ENCODE measurements around the gene MTREX.

The MTREX gene

GRCh38 chr5:55410845-55411244 lies 103.1 kb downstream of the MTREX start (continued):
- TF ChIP-seq GLIS1 (tag by site-specific recombination; IDR thresholded peaks at IDR 0.05) = no peak

- Histone ChIP-seq H3K9me3 (ENCODE audit: control insufficient read depth, insufficient read depth, low read depth, low read length) (no peaks in the 10 kb centered on the region), H3K4me3 (ENCODE audit: low read depth, low read length) (no peak overlapping the region), H3K4me1 (ENCODE audit: control insufficient read depth, insufficient read depth, low read length) (no peaks in the 10 kb centered on the region; the same call in 1 of the 2 replicates), H3K27ac (ENCODE audit: extremely low read depth, low read depth, low read length) (no peak overlapping the region), H3K36me3 (ENCODE audit: control insufficient read depth in 2 of 2, insufficient read depth in 1 of 2, low read length in 2 of 2) (peaks cover 10 to 30% of the 10 kb centered on the region in 2 experiments)
- TF ChIP-seq ZNF600 (tag by site-specific recombination; IDR thresholded peaks at IDR 0.05) = no peak
- no peak for TF ChIP-seq ZBTB48 (tag by site-specific recombination; IDR thresholded peaks at IDR 0.05)
- no peak for TF ChIP-seq ZNF48 (tag by site-specific recombination; IDR thresholded peaks at IDR 0.05)
- TF ChIP-seq, protein P1, sequence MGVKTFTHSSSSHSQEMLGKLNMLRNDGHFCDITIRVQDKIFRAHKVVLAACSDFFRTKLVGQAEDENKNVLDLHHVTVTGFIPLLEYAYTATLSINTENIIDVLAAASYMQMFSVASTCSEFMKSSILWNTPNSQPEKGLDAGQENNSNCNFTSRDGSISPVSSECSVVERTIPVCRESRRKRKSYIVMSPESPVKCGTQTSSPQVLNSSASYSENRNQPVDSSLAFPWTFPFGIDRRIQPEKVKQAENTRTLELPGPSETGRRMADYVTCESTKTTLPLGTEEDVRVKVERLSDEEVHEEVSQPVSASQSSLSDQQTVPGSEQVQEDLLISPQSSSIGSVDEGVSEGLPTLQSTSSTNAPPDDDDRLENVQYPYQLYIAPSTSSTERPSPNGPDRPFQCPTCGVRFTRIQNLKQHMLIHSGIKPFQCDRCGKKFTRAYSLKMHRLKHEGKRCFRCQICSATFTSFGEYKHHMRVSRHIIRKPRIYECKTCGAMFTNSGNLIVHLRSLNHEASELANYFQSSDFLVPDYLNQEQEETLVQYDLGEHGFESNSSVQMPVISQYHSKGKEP (tag by site-specific recombination; IDR thresholded peaks at IDR 0.05) = no peak
- no peak for TF ChIP-seq ZNF16 (tag by site-specific recombination; IDR thresholded peaks at IDR 0.05; ENCODE audit: low read depth)
- TF ChIP-seq ZNF214 (tag by site-specific recombination; IDR thresholded peaks at IDR 0.05; ENCODE audit: borderline replicate concordance) = no peak
- POLR2A ChIA-PET = no interaction called here
- CTCF ChIA-PET = no interaction called here
Observed at GRCh38 chr5:55411876-55412275, 104.1 kb downstream of the MTREX start.

DNA sequence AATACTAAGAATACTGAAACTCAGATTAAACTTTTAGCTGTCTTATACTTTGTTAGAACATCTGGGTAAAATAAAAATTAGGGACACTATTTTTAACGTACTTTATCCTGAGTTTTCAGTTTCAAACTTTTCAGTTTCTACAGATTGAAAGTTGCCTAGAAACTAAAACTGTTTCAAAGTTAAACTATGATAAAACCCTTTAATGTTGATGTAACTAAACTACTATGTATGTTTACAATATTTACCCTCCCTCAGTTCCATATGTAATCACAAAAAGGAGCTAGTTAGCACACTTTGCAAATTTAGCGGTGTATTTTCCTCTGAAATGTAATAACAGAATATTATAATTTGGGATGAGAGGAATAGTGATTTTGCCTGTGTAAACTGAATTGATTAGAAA lies 105.9 kb downstream of the MTREX start:
- Histone ChIP-seq H3K9me3 (ENCODE audit: control insufficient read depth, insufficient read depth, low read depth, low read length) (no peaks in the 10 kb centered on the region), H3K4me3 (ENCODE audit: low read depth, low read length) (no peak overlapping the region), H3K36me3 (ENCODE audit: control insufficient read depth in 2 of 2, insufficient read depth in 1 of 2, low read length in 2 of 2) (peaks cover 11 to 26% of the 10 kb centered on the region in 2 experiments), H3K27ac (ENCODE audit: extremely low read depth, low read depth, low read length) (no peak overlapping the region), H3K4me1 (ENCODE audit: control insufficient read depth, insufficient read depth, low read length) (no peaks in the 10 kb centered on the region; the same call in 1 of the 2 replicates)
- TF ChIP-seq, protein P2, sequence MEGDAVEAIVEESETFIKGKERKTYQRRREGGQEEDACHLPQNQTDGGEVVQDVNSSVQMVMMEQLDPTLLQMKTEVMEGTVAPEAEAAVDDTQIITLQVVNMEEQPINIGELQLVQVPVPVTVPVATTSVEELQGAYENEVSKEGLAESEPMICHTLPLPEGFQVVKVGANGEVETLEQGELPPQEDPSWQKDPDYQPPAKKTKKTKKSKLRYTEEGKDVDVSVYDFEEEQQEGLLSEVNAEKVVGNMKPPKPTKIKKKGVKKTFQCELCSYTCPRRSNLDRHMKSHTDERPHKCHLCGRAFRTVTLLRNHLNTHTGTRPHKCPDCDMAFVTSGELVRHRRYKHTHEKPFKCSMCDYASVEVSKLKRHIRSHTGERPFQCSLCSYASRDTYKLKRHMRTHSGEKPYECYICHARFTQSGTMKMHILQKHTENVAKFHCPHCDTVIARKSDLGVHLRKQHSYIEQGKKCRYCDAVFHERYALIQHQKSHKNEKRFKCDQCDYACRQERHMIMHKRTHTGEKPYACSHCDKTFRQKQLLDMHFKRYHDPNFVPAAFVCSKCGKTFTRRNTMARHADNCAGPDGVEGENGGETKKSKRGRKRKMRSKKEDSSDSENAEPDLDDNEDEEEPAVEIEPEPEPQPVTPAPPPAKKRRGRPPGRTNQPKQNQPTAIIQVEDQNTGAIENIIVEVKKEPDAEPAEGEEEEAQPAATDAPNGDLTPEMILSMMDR (tag by site-specific recombination; IDR thresholded peaks at IDR 0.05) = no peak
- TF ChIP-seq ZNF843 (tag by site-specific recombination; IDR thresholded peaks at IDR 0.05) (no peak), ZNF629 (tag by site-specific recombination; IDR thresholded peaks at IDR 0.05) (no peak)
- ChIA-PET CTCF (no interaction called here), POLR2A (no interaction called here)

DNA sequence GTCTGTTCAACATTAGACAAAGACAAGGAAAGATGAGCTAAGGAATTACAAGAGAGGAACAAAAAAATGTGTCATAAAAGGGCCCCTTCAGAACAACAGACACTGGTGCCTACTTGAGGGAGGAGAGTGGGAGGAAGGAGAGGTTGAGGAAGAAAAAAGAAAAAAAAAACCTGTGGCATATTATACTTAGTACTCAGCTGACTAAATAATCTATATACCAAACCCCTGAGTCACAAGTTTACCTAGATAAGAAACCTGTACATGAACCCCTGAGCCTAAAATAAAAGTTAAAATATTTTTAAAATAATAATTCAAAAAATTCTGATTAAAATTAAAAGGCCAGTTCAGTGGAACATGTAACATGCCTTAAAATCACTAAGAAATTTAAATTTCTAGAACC lies 107.3 kb downstream of the MTREX start:
- no peak overlapping the region for H3K27ac ChIP-seq (ENCODE audit: extremely low read depth, low read depth, low read length)
- no peak overlapping the region for H3K4me3 ChIP-seq (ENCODE audit: low read depth, low read length)
- ChIA-PET CTCF (interaction anchor here (3.0 kb wide), 1 partner anchor 9 kb away, joined by 9 read pairs; no protein-coding TSS in a partner anchor), POLR2A (no interaction called here)
- no peaks in the 10 kb centered on the region; the same call in 1 of the 2 replicates for H3K4me1 ChIP-seq (ENCODE audit: control insufficient read depth, insufficient read depth, low read length)
- H3K9me3 ChIP-seq (ENCODE audit: control insufficient read depth, insufficient read depth, low read depth, low read length) = no peaks in the 10 kb centered on the region
- peaks cover 16 to 25% of the 10 kb centered on the region in 2 experiments for H3K36me3 ChIP-seq (ENCODE audit: control insufficient read depth in 2 of 2, insufficient read depth in 1 of 2, low read length in 2 of 2)
- TF ChIP-seq, protein P3, sequence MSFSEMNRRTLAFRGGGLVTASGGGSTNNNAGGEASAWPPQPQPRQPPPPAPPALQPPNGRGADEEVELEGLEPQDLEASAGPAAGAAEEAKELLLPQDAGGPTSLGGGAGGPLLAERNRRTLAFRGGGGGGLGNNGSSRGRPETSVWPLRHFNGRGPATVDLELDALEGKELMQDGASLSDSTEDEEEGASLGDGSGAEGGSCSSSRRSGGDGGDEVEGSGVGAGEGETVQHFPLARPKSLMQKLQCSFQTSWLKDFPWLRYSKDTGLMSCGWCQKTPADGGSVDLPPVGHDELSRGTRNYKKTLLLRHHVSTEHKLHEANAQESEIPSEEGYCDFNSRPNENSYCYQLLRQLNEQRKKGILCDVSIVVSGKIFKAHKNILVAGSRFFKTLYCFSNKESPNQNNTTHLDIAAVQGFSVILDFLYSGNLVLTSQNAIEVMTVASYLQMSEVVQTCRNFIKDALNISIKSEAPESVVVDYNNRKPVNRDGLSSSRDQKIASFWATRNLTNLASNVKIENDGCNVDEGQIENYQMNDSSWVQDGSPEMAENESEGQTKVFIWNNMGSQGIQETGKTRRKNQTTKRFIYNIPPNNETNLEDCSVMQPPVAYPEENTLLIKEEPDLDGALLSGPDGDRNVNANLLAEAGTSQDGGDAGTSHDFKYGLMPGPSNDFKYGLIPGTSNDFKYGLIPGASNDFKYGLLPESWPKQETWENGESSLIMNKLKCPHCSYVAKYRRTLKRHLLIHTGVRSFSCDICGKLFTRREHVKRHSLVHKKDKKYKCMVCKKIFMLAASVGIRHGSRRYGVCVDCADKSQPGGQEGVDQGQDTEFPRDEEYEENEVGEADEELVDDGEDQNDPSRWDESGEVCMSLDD (tag by site-specific recombination; IDR thresholded peaks at IDR 0.05) = no peak
- TF ChIP-seq, protein P4, sequence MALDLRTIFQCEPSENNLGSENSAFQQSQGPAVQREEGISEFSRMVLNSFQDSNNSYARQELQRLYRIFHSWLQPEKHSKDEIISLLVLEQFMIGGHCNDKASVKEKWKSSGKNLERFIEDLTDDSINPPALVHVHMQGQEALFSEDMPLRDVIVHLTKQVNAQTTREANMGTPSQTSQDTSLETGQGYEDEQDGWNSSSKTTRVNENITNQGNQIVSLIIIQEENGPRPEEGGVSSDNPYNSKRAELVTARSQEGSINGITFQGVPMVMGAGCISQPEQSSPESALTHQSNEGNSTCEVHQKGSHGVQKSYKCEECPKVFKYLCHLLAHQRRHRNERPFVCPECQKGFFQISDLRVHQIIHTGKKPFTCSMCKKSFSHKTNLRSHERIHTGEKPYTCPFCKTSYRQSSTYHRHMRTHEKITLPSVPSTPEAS (tag by site-specific recombination; IDR thresholded peaks at IDR 0.05) = no peak
- TF ChIP-seq ZNF221 (tag by site-specific recombination; IDR thresholded peaks at IDR 0.05; ENCODE audit: borderline replicate concordance) (no peak), ZNF391 (tag by site-specific recombination; IDR thresholded peaks at IDR 0.05; ENCODE audit: borderline replicate concordance, low read depth) (no peak), ZNF239 (tag by site-specific recombination; IDR thresholded peaks at IDR 0.05) (no peak), SCRT2 (tag by site-specific recombination; IDR thresholded peaks at IDR 0.05) (no peak), GLIS2 (tag by site-specific recombination; IDR thresholded peaks at IDR 0.05) (no peak)
